ENCODE results near the gene DNAH3. TPM values are rescaled to one million over a fixed set of nuclear protein-coding genes. Genes with fewer than 3 reads are reported as not detected.
"Not testable (repeated sequence)": the region's sequence is repeated elsewhere in the genome, so short reads cannot be mapped to it uniquely, and the experiment has no call there.

The DNAH3 gene
- total RNA-seq, 1 experiment from 2014 or later: 4.4 TPM

- Histone ChIP-seq H3K9me3 (no peaks in the 10 kb centered on the region), H3K27me3 (replicated peaks; ENCODE audit: control insufficient read depth, insufficient read depth, low read length) (no peaks in the 10 kb centered on the region), H3K4me1 (no peaks in the 10 kb centered on the region), H3K36me3 (ENCODE audit: control insufficient read depth, insufficient read depth, low read length) (no peaks in the 10 kb centered on the region; the same call in none of the 2 replicates), H3K4me3 (ENCODE audit: low read depth, low read length) (no peak overlapping the region)
- intact Hi-C loops (cut with micrococcal nuclease; ENCODE audit: unreplicated experiment): no loop called here
- ChIA-PET POLR2A (no interaction called here), CTCF (interaction anchor here (1.4 kb wide), 1 partner anchor 9 kb away, joined by 3 read pairs; no protein-coding TSS in a partner anchor)
- H3K27ac Mint-ChIP-seq (ENCODE audit: unreplicated experiment): no peak overlapping the region
- H3K4me3 Mint-ChIP-seq (ENCODE audit: unreplicated experiment): no peak overlapping the region
- no peaks in the 10 kb centered on the region for H3K4me1 Mint-ChIP-seq (ENCODE audit: low read depth, unreplicated experiment)
- no TSS peak for BruUV-seq (replicated peaks)
- H3K36me3 Mint-ChIP-seq (ENCODE audit: insufficient read depth, unreplicated experiment): peaks cover 4% of the 10 kb centered on the region
- no peaks in the 10 kb centered on the region for H3K27me3 Mint-ChIP-seq (ENCODE audit: insufficient read depth, unreplicated experiment)
- no peak for TF ChIP-seq CTCF (IDR thresholded peaks at IDR 0.05; ENCODE audit: insufficient read depth in 1 of 2, low read depth in 1 of 2, low read length in 1 of 2, severe bottlenecking in 1 of 2, unreplicated experiment in 1 of 2)
- no peaks in the 10 kb centered on the region for H3K9me3 Mint-ChIP-seq (ENCODE audit: unreplicated experiment)
- DNase-seq: no peak
These were observed 28.7 kb upstream of the DNAH3 start for GRCh38 chr16:21179126-21179982.

GRCh38 chr16:21175397-21175796 is 24.8 kb upstream of the DNAH3 start:
- Histone ChIP-seq H3K9me3 (no peaks in the 10 kb centered on the region), H3K4me1 (no peaks in the 10 kb centered on the region), H3K27me3 (replicated peaks; ENCODE audit: control insufficient read depth, insufficient read depth, low read length) (no peaks in the 10 kb centered on the region), H3K4me3 (ENCODE audit: low read depth, low read length) (no peak overlapping the region), H3K36me3 (ENCODE audit: control insufficient read depth, insufficient read depth, low read length) (no peaks in the 10 kb centered on the region; the same call in 1 of the 2 replicates)
- Mint-ChIP-seq H3K4me3 (ENCODE audit: unreplicated experiment) (no peak overlapping the region), H3K27ac (ENCODE audit: unreplicated experiment) (no peak overlapping the region), H3K9me3 (ENCODE audit: unreplicated experiment) (no peaks in the 10 kb centered on the region), H3K27me3 (ENCODE audit: insufficient read depth, unreplicated experiment) (no peaks in the 10 kb centered on the region), H3K4me1 (ENCODE audit: low read depth, unreplicated experiment) (no peaks in the 10 kb centered on the region), H3K36me3 (ENCODE audit: insufficient read depth, unreplicated experiment) (peaks cover 10% of the 10 kb centered on the region)
- no peak for TF ChIP-seq CTCF (IDR thresholded peaks at IDR 0.05; ENCODE audit: insufficient read depth in 1 of 2, low read depth in 1 of 2, low read length in 1 of 2, severe bottlenecking in 1 of 2, unreplicated experiment in 1 of 2)
- CTCF ChIA-PET: no interaction called here
- intact Hi-C loops (cut with micrococcal nuclease; ENCODE audit: unreplicated experiment): no loop called here
- BruUV-seq (replicated peaks): no TSS peak
- no peak for DNase-seq
- POLR2A ChIA-PET: no interaction called here

GRCh38 chr16:21172650-21173049 is 22.0 kb upstream of the DNAH3 start:
- ChIA-PET POLR2A (no interaction called here), CTCF (no interaction called here)
- no peak for DNase-seq
- no peaks in the 10 kb centered on the region for H3K27me3 ChIP-seq (replicated peaks; ENCODE audit: control insufficient read depth, insufficient read depth, low read length)
- H3K36me3 ChIP-seq (ENCODE audit: control insufficient read depth, insufficient read depth, low read length): no peaks in the 10 kb centered on the region
- TF ChIP-seq CTCF (IDR thresholded peaks at IDR 0.05; ENCODE audit: insufficient read depth in 1 of 2, low read depth in 1 of 2, low read length in 1 of 2, severe bottlenecking in 1 of 2, unreplicated experiment in 1 of 2): no peak
- intact Hi-C loops (cut with micrococcal nuclease; ENCODE audit: unreplicated experiment): no loop called here
- no peaks in the 10 kb centered on the region for H3K4me1 ChIP-seq
- H3K9me3 ChIP-seq: no peaks in the 10 kb centered on the region
- Mint-ChIP-seq H3K9me3 (ENCODE audit: unreplicated experiment) (no peaks in the 10 kb centered on the region), H3K4me3 (ENCODE audit: unreplicated experiment) (no peak overlapping the region), H3K27ac (ENCODE audit: unreplicated experiment) (no peak overlapping the region), H3K27me3 (ENCODE audit: insufficient read depth, unreplicated experiment) (no peaks in the 10 kb centered on the region), H3K4me1 (ENCODE audit: low read depth, unreplicated experiment) (no peaks in the 10 kb centered on the region), H3K36me3 (ENCODE audit: insufficient read depth, unreplicated experiment) (peaks cover 10% of the 10 kb centered on the region)
- no peak overlapping the region for H3K4me3 ChIP-seq (ENCODE audit: low read depth, low read length)
- BruUV-seq (replicated peaks): no TSS peak

GRCh38 chr16:21170116-21170515 is 19.5 kb upstream of the DNAH3 start:
- H3K36me3 Mint-ChIP-seq (ENCODE audit: insufficient read depth, unreplicated experiment); H3K9me3 ChIP-seq; H3K4me3 ChIP-seq (ENCODE audit: low read depth, low read length); H3K9me3 Mint-ChIP-seq (ENCODE audit: unreplicated experiment); DNase-seq; H3K4me3 Mint-ChIP-seq (ENCODE audit: unreplicated experiment); BruUV-seq (replicated peaks); H3K27ac Mint-ChIP-seq (ENCODE audit: unreplicated experiment); H3K27me3 Mint-ChIP-seq (ENCODE audit: insufficient read depth, unreplicated experiment); H3K4me1 Mint-ChIP-seq (ENCODE audit: low read depth, unreplicated experiment); H3K27me3 ChIP-seq (replicated peaks; ENCODE audit: control insufficient read depth, insufficient read depth, low read length); POLR2A ChIA-PET; intact Hi-C loops (cut with micrococcal nuclease; ENCODE audit: unreplicated experiment); H3K36me3 ChIP-seq (ENCODE audit: control insufficient read depth, insufficient read depth, low read length); H3K4me1 ChIP-seq: not testable (repeated sequence)
- CTCF ChIA-PET: interaction anchor here (0.7 kb wide), 1 partner anchor 550 kb away, joined by 3 read pairs; no protein-coding TSS in a partner anchor

Data from Caco-2 (cell line).